Thyroid gland (tissue), 4 donors: Measurements from ENCODE around the gene SLC9A7. TPM values are rescaled to one million over a fixed set of nuclear protein-coding genes. Genes with fewer than 3 reads are reported as not detected.

ENCODE experiments used
- DNase-seq, 2 donors: peaks; one replicate each; pipeline ENCODE4 v3.0.0-alpha.2; 2019
- H3K27ac ChIP-seq, 3 donors: fragments of 200-600 bp; sonication (generic); 1 replicate in 2 of 3; 2 replicates in 1 of 3; pipeline ENCODE4 v1.5.1; 2016 to 2019; ENCODE audit warnings: mild to moderate bottlenecking in 1 of 3, moderate library complexity in 1 of 3
- H3K27me3 ChIP-seq: fragments of 200-600 bp; sonication (generic); one replicate; pipeline ENCODE4 v1.5.1; 2019
- H3K36me3 ChIP-seq, 2 donors: fragments of 200-600 bp; sonication (generic); one replicate each; pipeline ENCODE4 v1.5.1; 2016 to 2019
- H3K4me1 ChIP-seq, 2 donors: fragments of 200-600 bp; sonication (generic); one replicate each; pipeline ENCODE4 v1.5.1; 2017 to 2019
- H3K4me3 ChIP-seq, 3 donors: fragments of 200-600 bp; sonication (generic); replicated peaks in 1 of 3; 1 replicate in 2 of 3; 2 replicates in 1 of 3; pipeline ENCODE4 v1.5.1; 2016; ENCODE audit warnings: mild to moderate bottlenecking in 1 of 3
- H3K9me3 ChIP-seq: fragments of 200-600 bp; sonication (generic); one replicate; pipeline ENCODE4 v1.5.1; 2017
- CTCF ChIP-seq, 6 experiments: fragments of 200-600 bp in 3 of 6; fragments of 450-650 bp in 3 of 6; sonication (generic) in 3 of 6; IDR thresholded peaks; one replicate each; pipeline ENCODE4 v1.5.1; 2016 to 2019; ENCODE audit warnings: antibody characterized with exemption in 6 of 6, mild to moderate bottlenecking in 2 of 6, inconsistent platforms in 1 of 6, moderate library complexity in 1 of 6
- POLR2A ChIP-seq, 2 donors: fragments of 450-650 bp; IDR thresholded peaks; one replicate each; pipeline ENCODE4 v1.6.1; 2017; ENCODE audit warnings: antibody characterized with exemption in 2 of 2, mild to moderate bottlenecking in 2 of 2, moderate library complexity in 1 of 2
- WGBS, 2 donors: methylation state at CpG; one replicate each; pipeline ENCODE4 v1.1.5; 2017; 5-methylcytosine and 5-hydroxymethylcytosine counted together
- intact Hi-C: fragments of 100-400 bp; cut with DNase I; formaldehyde crosslinking; loops from one replicate; pipeline ENCODE4 v1.15.1; 2023
- total RNA-seq, 4 donors: library from RNA; depleted of rRNA; stranded (reverse); fragments of >200 nt; gene quantifications; one replicate each; pipeline ENCODE4 v1.2.3, GENCODE V29; 2016

SLC9A7 gene
- total RNA-seq, 4 donors from 2014 or later = 18.4 to 35.5 (median 26.3) TPM

GRCh38 chrX:46567388-46567787 is 191.5 kb downstream of the SLC9A7 start:
- TF ChIP-seq CTCF (IDR thresholded peaks at IDR 0.05) = no peak
- TF ChIP-seq POLR2A (IDR thresholded peaks at IDR 0.05) = no peak
- no peak for DNase-seq
- Histone ChIP-seq H3K4me1 (peaks cover 0 to 8% of the 10 kb centered on the region in 2 donors), H3K4me3 (no peak overlapping the region), H3K36me3 (no peaks in the 10 kb centered on the region), H3K27ac (no peak overlapping the region), H3K27me3 (no peaks in the 10 kb centered on the region), H3K9me3 (no peaks in the 10 kb centered on the region)
- intact Hi-C loops = no loop called here

GRCh38 chrX:46561824-46562657 is 196.9 kb downstream of the SLC9A7 start:
- H3K4me3 ChIP-seq = no peak overlapping the region
- intact Hi-C loops = no loop called here
- H3K27me3 ChIP-seq = no peaks in the 10 kb centered on the region
- H3K9me3 ChIP-seq = no peaks in the 10 kb centered on the region
- 27 to 34% methylated on average over 6 of the region's 6 CpGs for WGBS, 2 donors
- peaks cover 7% of the 10 kb centered on the region in 2 donors for H3K4me1 ChIP-seq
- DNase-seq = peak; percentile 87 to 90
- H3K27ac ChIP-seq = peak overlapping the region in 1 of 3 donors; percentile 36
- no peaks in the 10 kb centered on the region for H3K36me3 ChIP-seq
- TF ChIP-seq CTCF (IDR thresholded peaks at IDR 0.05) = no peak
- no peak for TF ChIP-seq POLR2A (IDR thresholded peaks at IDR 0.05)

GRCh38 chrX:46559062-46559461 is 199.9 kb downstream of the SLC9A7 start:
- intact Hi-C loops = no loop called here
- no peak overlapping the region for H3K4me3 ChIP-seq
- no peak for DNase-seq
- no peak overlapping the region for H3K27ac ChIP-seq
- no peaks in the 10 kb centered on the region for H3K27me3 ChIP-seq
- H3K36me3 ChIP-seq = no peaks in the 10 kb centered on the region
- 67 to 87% methylated on average over 1 to 3 of the region's 3 CpGs for WGBS, 2 donors
- no peak for TF ChIP-seq CTCF (IDR thresholded peaks at IDR 0.05)
- H3K4me1 ChIP-seq = peaks cover 7 to 8% of the 10 kb centered on the region in 2 donors
- H3K9me3 ChIP-seq = no peaks in the 10 kb centered on the region

GRCh38 chrX:46554942-46555341 is 204.0 kb downstream of the SLC9A7 start:
- DNase-seq = no peak
- H3K27ac ChIP-seq = no peak overlapping the region
- H3K4me3 ChIP-seq = no peak overlapping the region
- no peak for TF ChIP-seq POLR2A (IDR thresholded peaks at IDR 0.05)
- TF ChIP-seq CTCF (IDR thresholded peaks at IDR 0.05) = peak in 4 of 6 experiments; percentile 4 to 37 (median 28)
- H3K27me3 ChIP-seq = no peaks in the 10 kb centered on the region
- intact Hi-C loops = no loop called here
- WGBS, 2 donors = 68 to 72% methylated on average over 2 of the region's 2 CpGs
- H3K9me3 ChIP-seq = no peaks in the 10 kb centered on the region
- peaks cover 0 to 3% of the 10 kb centered on the region in 2 donors for H3K4me1 ChIP-seq
- H3K36me3 ChIP-seq = no peaks in the 10 kb centered on the region

GRCh38 chrX:46553935-46554334 is 205.0 kb downstream of the SLC9A7 start:
- H3K27me3 ChIP-seq = no peaks in the 10 kb centered on the region
- intact Hi-C loops = no loop called here
- no peak for TF ChIP-seq POLR2A (IDR thresholded peaks at IDR 0.05)
- H3K4me3 ChIP-seq = no peak overlapping the region
- DNase-seq = peak; percentile 58 to 69
- H3K27ac ChIP-seq = no peak overlapping the region
- H3K36me3 ChIP-seq = no peaks in the 10 kb centered on the region
- peaks cover 0 to 3% of the 10 kb centered on the region in 2 donors for H3K4me1 ChIP-seq
- H3K9me3 ChIP-seq = no peaks in the 10 kb centered on the region
- 55 to 58% methylated on average over 5 of the region's 5 CpGs for WGBS, 2 donors
